GM12865 (cell line): ENCODE measurements around the gene PCNX2.
A peak's percentile ranks its signal among the peaks of the same experiment; 100 is the strongest.

ENCODE experiments used
- DNase-seq: peaks from one replicate; pipeline ENCODE4 v3.0.0; 2010; ENCODE audit warnings: low read depth
- H3K4me3 ChIP-seq: 2 replicates; pipeline ENCODE4 v1.5.1; 2011; ENCODE audit warnings: mild to moderate bottlenecking, low read depth, low read length, control low read depth
- CTCF ChIP-seq: IDR thresholded peaks from 2 replicates; pipeline ENCODE4 v1.5.1; 2011; ENCODE audit warnings: low read length, control low read depth, low read depth, inconsistent platforms; ENCODE audit not compliant: insufficient read depth; ENCODE audit errors: missing control alignments

PCNX2 gene, protein sequence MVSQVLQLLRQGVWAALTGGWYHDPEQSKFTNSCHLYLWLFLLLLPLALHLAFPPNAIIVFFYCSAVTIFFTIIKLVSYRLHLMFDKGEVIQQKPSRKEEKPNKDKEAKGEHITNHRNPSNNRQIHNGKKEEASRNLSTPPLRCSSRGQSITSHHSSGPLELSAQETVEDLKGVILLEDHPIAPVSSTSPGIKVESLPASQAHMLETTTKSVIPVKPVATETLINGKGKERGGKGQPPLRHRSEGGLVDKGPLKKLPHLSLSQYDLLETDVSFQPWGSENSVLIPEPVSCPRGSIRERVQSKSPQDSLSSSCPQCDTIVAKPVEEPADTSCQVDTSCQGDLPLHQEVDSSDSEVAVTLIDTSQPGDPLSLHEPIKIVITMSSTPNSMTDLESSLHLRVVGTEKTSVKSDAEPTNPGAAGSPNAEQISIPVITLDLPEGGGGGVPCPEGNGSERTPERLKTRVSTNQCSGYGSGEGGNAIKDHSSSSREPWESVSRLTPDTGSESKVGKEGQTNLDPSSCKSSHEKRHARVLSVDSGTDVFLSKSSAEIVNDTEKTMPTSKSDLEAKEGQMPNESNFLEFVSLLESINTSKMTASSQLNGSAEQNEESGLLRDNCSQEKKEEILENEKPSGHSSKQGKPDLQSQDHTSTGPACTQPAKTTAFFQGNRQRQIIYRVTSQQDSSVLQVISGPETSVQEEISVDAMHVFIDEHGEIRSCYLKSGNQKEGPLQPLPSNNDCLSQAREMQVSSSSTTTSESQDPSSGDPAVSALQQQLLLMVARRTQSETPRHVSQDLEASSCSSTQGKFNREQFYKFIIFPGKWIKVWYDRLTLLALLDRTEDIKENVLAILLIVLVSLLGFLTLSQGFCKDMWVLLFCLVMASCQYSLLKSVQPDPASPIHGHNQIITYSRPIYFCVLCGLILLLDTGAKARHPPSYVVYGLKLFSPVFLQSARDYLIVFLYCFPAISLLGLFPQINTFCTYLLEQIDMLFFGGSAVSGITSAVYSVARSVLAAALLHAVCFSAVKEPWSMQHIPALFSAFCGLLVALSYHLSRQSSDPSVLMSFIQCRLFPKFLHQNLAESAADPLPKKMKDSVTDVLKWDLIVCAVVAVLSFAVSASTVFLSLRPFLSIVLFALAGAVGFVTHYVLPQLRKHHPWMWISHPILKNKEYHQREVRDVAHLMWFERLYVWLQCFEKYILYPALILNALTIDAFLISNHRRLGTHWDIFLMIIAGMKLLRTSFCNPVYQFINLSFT (N-terminal part only)

DNA sequence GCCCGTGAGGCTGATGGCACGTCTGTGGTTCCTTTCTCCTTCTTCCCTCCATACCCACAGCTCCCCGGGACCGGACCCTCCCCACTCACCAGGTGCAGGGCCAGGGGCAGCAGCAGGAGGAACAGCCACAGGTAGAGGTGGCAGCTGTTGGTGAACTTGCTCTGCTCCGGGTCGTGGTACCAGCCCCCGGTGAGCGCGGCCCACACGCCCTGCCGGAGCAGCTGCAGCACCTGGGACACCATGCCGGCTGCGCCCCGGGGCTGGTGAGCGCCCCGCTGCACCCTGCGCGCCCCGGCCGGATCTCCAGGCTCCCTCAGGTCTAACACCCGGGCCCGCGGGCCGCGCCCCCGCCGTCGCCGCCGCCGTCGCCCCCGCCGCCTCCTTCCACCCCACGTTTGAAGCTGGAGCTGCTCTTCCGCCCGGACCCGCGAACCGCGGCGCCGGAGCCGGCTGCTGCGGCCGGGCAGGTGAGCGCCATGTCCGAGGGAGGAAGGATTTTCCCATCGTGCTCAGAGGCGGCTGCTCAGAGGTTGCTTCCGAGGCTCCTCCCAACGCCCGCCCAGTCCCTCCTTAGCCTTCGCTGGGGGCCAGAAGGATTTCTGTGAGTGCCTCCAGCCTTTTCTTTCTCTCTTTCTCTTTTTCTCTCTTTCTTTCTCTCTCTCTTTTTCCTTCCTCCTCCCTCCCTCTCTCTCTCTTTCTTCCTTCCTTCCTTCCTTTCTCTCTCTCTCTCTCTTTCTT lies at the start of gene PCNX2:
Gene PCNX2, minus strand, starts transcription at position 489 of the 738 bp plus-strand sequence. Its CDS starts 247 bp downstream, at position 242.
- peak; percentile 78 for DNase-seq
- peak within 1 kb of the TSS; percentile 74 for H3K4me3 ChIP-seq
- no peak for TF ChIP-seq CTCF

- DNase-seq: no peak
- no peak for TF ChIP-seq CTCF
- H3K4me3 ChIP-seq: no peak overlapping the region
Observed at GRCh38 chr1:233343262-233343661, 47.7 kb upstream of the PCNX2 start.

DNA sequence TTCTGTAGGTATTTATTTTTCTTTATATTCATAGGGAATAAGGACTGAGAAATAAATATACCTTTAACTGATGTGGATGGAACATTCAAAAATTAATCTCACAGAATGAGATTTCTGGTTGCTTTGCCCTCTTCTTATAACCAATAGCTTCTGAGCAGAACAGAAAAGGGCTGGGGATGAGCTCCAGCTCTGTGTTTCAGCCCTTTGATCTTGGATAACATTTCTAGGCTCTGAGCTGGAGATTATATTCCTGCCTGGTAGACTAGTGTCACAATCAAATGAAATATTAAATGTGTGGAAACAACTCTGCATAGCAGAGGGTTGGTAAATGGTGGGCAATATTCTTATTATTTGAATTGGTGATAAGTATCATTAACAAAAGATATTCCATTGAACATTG lies 46.6 kb upstream of the PCNX2 start:
- DNase-seq: no peak
- H3K4me3 ChIP-seq: no peak overlapping the region
- no peak for TF ChIP-seq CTCF

DNA sequence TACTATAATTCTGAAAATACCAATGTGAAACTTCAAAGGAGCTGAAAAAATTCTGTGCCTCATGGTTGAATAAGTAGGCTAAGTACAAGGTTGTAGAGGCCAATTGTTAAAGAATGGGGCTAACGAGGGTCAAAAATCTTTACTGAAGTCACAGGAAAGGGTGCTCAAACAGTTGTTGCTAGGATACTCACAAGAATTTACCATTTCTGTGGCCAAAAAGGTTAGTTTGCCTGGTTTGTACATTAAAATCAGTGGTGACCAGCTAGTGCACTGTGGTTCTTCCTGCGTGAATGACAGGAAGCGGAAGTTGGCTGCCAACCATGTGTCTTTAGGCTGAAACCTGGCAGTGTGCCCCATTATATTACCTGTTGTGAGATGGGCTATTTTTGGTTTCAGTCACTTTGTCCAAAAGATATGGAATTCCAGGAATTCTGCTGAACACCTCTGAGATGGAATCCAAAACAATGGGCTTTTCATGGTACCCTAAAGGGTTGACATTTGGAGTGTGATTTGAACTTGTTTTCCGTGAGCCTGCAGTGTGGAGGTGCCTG lies 45.5 kb upstream of the PCNX2 start:
- H3K4me3 ChIP-seq: no peak overlapping the region
- no peak for DNase-seq
- TF ChIP-seq CTCF: no peak

DNA sequence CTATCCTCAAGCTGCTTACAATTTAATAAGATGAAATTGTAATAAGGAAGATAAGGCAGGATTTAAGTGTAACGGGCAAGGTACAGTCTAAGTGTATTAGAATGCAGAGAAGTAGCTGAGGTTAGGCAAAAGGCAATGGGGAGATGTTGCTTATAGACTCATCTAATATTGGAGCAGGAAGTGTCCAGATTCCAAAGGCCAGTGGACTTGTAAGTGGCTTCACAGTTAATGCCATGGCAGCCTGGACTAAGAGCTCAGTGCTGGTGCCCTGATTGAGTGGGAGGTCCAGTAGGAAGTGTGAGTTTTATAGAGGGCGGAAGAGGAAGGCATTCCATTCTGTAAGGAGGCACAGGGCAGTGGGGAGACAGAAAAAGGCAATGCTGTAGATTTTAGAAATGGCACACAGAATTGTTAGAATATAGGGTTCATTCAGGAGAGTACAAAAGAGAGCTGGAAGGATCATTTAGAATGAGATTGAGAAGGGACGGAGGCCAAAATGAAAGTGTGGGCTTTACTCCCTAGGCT lies 44.6 kb upstream of the PCNX2 start:
- TF ChIP-seq CTCF: no peak
- no peak for DNase-seq
- H3K4me3 ChIP-seq: no peak overlapping the region
